ENCODE results near the gene FRMPD4. TPM values are rescaled to one million over a fixed set of nuclear protein-coding genes. Genes with fewer than 3 reads are reported as not detected.

The FRMPD4 gene
- total RNA-seq, 1 experiment from 2014 or later: 0.64 TPM

DNA sequence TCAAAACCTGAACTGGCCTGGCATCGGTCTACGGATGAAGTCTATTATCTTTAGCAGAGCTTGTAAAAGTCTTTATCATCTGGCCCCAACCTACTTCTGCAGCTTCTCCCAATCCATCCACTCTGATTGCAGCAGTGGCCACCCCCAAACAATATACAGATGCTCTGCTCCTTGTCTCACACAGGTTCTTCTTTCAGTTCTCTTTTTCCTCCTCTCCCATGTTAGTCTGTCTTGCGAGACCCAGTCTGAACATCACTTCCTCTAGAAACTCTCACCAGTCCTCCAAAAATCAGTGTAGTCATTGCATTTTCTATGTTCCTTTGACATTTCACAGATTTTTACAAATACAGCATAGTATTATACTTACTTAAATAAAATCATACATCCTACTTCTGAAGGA, 163.0 kb downstream of the FRMPD4 start:
- DNase-seq (ENCODE audit: low spot score): no peak

DNA sequence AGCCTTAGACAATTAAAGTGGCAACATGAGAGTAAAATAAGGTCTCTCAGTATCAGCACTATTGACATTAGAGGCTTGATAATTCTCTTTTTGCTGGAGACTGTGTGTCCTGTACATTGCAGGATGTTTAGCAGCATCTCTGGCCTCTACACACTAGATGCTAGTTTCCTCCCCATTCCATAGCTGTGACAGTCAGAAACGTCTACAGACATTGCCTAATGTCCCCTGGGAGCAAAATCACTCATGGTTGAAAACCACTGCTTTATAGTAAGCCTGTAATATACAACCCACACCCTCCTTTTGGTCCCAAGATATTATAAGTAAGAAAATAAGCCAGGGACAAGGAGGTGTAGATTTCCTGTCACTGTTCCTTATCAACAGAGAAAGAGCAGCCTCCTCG, 166.0 kb downstream of the FRMPD4 start:
- DNase-seq (ENCODE audit: low spot score): no peak

DNA sequence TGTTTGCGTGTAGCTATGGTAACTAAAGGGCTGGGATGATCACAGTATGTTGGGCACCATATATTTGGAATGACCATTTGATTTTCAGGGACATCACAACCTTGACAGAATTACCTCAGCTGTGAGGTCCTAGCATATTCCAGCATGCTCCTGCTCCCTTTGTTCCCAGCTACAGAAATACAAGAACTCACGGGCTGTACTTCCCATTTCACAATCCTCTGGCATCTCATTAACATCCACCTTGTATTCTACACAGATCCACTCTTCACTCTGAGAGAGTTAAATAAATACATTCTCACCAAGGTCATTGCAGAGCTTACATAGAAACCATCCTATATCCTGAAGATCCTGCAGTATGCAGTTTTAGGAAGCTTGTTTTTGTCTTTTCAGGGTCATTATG, 169.7 kb downstream of the FRMPD4 start:
- DNase-seq (ENCODE audit: low spot score): no peak

DNA sequence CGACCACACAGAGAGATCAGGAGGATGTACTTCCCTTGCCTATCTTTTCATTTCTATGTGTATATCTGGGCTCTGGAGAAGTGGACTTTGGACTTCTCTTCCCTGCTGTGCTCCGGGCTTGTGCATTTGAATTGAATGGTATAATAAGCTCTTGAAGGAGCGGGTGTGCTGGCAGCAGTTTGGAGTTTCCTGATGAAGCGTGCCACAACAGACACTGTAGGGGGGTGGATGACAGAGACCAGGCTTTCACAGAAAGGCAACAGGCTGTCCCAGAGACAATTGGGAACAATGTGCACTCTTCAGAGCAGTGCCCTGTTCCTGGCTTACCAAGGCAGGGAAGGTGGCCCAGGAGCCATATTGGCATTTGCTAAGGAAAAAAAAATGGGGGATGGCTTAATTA, 170.1 kb downstream of the FRMPD4 start:
- DNase-seq (ENCODE audit: low spot score): no peak

DNA sequence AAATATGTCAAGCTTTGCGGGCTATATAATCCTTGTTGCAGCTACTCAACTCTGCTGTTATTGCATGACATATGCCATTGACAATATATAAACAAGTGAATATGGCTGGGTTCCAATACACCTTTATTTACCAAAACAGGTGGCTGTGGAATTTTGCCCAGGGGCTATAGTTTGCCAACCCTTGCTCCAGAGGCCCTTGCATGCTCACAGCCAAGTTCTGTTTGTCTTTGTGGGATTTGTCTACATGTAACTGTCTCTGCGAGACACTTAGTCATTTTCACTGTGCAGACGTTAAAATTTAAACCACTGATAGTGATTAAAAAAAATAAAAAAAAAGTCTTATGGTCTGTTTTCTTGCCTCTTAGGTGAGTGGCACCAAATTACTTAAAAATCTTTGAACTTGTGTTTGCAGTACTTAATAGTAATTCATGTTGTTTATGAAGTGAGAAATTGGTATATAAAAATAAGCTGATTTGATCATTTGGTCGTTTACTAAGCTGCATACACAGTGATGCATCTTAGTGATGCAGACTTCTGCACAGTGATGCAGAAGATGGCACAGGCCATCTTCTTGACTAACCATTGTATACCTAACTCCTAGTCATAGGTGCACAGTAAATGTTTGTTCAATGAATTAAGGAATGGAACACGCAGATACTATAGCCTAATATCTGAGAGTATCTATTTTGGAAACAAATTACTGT, 170.9 kb downstream of the FRMPD4 start:
- no peak for DNase-seq (ENCODE audit: low spot score)

DNA sequence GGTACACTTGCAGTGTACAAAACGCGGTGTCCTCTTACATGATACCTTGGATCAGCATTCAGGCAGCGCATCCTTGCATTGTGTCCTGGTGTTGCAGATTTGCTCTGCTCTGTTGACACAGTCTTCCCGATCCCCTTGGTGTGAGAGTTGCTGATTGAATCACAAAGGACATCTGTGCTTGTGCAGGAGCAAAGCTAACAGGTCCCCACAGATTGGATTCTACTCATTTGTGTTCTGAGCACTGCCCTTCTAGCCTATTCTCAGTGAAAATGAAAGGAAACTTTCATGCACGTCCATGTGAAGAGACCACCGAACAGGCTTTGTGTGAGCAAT, 171.4 kb downstream of the FRMPD4 start:
- DNase-seq (ENCODE audit: low spot score): no peak

DNA sequence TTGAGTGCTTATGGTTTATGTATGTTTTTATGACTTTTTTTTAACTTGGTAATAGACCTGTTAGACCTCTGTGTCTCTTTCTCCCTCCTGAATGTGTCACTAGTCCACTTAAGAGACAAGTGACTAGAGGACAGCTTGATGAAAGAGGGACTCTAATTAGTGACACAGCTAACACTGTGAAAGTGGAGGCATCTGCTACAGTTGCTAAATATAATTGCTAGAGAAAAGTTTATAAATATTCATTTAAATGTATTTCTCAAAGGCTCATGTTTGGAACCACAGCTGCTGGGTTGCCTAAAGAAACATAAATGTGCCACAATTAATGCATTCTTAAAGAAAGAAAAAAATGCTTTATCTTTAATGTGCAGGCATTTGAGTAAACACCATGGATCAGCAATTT, 176.4 kb downstream of the FRMPD4 start:
- DNase-seq (ENCODE audit: low spot score): no peak

DNA sequence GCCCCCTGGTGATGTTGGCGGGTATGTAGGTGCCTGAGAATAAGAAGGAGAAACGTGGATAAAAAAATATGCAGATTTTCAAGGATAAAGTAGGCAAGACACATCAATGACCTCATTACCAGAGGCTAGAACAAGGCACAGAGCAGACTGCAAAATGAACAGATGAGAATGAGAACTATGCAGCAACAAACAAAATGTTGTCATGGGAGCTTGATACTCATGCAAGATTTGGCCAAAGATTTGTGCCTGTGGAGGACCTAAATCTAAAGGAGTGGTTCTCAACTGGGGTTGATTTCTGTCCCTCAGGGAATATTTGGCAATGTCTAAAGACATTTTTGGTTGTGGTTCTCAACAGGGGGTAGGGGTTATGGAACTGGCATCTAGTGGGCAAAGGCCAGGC, 177.3 kb downstream of the FRMPD4 start:
- DNase-seq (ENCODE audit: low spot score): no peak

DNA sequence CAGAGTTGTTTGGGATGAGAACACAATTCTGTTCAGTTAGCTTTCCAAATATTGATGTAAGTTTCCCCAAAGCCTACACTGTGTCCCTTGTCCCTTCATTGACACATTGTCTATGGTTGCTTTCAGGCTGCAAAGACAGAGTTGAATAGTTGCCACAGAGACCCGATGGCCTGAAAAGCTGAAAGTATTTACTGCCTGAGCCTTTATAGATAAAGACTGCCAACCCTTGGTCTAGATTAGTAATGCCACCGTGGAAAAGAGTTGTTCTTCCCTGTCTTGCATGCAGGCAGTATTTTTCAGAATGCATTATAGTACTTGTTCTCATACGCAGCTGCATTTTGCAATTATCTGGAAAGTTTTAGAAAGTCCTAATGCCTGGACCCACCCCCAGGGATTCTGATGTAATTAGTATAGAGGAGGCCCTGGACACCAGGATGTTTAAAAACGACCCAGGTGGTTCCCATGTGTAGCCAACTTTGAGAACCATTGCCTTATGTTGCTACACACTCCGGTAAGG, 180.8 kb downstream of the FRMPD4 start:
- DNase-seq (ENCODE audit: low spot score): peak; percentile 3

DNA sequence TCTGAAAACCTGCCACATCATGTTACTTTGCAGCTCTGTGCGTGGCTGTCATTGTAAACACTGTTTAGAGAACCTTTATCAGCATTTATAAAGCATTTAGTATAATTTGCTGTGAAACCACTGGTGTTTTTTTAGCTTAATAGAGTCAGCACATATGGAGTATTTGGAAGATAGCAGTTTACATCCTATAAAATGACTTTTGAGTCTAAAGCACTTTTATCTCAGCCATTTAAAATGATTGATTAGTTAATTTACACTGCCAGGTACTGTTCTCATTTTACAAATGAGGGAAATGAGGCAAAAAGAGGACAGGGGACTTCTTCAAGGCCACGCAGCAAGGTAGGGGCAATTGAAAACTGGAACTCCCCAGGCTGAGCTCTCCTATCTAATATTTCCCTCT, 181.7 kb downstream of the FRMPD4 start:
- no peak for DNase-seq (ENCODE audit: low spot score)

DNA sequence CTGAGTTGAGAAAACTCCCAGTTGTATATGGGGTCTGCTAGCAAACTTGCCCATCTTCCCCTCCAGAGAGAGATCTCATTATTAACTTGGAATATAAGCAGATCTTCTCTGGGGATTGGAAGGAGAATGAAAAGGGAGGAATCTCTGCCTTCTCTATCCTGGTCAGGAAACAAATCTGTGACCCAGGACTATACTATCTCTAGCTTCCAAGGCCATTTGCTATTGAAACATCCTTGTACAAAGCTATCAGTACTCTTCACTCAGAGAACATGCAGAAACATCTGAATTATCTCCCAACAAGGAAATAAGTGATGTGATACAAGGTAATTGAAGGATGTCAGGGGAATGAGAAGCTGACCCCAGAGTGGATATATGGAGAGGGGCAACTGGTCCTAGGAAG, 183.8 kb downstream of the FRMPD4 start:
- DNase-seq (ENCODE audit: low spot score): no peak

DNA sequence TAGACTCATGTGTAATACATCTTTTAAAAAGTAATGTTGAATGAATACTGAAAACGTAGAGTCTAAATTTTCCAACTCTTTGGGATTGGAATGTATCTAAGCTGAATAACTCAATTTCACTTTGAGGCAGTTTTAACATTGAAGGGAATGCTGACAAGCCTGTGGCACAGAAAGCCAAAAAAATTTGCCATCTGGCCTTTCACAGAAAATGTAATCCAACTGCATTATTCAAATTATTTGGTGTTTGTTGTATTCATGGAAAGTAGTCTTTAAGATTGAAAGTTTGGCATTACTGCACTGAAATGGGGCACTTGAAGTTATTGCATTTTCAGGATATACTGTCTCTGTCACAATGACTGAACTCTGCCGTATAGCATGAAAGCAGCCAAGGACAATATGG, 186.9 kb downstream of the FRMPD4 start:
- DNase-seq (ENCODE audit: low spot score): no peak

DNA sequence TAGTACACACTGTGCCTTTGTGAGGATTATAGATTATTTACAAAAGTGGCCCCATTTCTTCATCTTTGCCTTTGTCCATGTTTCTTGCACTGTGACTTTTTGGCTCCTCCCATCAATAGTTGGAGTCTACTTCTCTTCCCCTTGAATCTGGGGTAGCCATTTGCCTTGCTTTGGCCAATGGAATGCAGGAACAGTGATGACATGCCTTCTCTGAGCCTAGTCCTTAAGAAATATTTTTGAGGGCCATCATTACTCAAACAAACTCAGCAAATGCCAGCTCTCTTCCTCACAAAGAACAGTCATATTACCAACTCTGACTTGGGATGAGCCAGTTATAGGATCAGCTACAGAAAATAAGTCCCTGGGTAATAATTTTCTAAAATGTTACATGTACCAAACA, 189.6 kb downstream of the FRMPD4 start:
- no peak for DNase-seq (ENCODE audit: low spot score)

DNA sequence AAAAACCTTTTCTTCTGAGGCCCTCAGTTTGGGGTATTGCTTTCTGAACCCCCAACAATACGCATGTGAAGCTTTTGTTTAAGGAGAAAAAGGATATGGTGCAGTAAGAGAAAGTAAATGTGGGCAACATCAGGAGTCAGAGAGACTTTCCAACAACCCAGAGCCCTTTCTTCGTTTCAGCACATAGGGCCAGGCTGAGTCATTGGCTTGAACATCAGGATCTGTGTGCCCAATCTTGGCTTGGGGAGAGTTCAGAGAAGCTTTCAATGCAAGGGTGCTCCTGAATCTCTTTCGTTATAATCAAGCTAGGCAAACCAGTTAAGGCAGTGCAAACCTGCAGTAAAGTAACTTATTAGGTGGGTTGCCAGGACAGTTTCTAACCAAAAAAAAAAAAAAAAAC, 191.2 kb downstream of the FRMPD4 start:
- DNase-seq (ENCODE audit: low spot score): peak; percentile 30

DNA sequence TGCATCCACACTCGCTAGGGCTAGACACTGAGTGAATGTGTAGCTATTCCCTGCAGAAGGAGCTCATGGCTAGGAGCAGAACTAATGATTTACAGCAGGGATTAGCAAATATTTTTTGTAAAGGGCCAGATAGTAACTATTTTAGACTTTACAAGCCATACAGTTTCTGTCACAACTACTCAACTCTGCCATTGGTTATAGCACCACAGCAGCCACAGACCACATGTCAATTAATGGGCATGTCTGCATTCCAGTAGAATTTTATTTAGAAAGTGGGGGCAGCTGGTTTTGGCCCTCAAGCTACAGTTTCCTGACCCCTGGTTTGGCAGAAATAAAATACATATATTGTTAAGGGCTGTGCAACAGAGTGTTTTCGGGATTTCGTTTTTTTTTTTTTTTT, 192.6 kb downstream of the FRMPD4 start:
- DNase-seq (ENCODE audit: low spot score): peak; percentile 19

DNA sequence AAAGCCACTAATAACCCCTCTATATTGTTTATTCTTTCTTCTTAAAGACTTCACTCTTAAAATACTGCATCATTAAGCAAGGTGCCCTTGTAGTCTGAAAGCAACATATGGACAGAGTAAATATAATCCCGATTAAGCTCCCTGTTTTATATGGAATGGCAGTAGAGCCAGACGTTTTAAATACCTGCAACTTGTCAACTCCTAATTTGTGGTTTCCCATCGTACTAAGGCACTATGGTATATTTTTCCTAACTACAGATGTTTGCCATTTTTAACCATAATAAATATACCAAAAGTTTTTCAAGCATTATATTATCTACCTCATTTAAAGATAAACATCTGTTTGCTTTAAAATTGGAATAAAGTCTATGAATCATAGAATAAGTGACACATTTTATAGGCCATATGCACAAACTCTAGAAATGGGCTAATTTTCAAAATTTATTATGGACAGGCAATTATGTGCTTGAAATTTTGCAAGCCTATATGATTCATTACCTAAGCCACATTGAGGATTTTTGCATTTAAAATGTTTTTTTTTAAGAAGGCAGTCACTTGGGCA, 194.6 kb downstream of the FRMPD4 start:
- no peak for DNase-seq (ENCODE audit: low spot score)

DNA sequence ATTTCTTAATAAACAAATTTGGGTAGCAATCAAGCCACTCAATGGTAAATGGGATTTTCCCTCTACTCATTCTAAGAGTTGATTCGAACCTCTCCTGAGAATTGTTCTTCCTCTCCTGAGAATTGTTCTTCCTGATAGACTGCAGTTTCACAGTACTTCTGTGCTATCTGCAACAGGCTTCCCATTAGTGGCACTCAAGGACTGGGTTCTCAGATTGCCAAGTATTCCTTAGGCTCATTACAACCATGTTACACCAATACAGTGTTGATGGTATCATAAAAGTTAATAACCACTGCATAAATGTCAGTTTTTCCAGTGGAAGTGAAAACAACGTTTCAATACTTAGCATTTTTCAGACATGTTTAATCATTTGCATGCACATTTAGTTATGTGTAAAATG, 201.6 kb downstream of the FRMPD4 start:
- no peak for DNase-seq (ENCODE audit: low spot score)

DNA sequence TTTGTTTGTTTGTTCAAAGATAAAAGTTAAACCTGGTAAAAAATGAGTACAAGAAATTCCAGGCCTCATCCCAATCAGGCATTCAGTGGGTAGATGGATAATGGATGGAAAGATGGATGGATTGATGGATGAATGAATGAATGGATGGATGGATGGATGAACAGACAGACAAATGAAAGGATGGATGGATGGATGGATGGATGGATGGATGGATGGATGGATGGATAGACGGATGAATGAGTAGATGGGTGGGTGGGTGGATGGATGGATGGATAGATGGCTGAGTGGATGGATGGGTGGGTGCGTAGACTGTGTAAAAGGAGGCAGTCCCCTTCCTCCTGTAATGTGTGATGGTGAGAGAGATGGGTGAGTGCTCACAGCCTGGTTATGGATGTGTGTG, 206.7 kb downstream of the FRMPD4 start:
- no peak for DNase-seq (ENCODE audit: low spot score)

DNA sequence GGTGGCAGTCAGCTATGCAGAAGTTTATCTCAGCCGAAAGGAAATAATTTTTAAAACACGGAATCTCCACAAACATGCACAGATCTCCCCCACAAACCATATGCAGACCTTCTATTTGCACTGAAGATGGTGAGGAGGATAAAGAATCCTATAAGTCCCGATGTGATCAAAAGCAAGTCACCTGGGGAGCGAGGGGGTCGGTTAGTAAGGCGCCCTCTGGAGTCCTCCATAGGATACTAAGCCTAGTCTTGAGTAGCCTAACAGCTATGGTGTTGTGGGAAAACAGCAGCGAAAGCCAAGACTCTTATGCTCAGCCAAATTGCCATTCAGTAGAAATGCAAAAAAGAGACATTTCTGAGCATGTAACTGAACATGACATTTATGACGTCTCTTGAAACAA, 210.9 kb downstream of the FRMPD4 start:
- no peak for DNase-seq (ENCODE audit: low spot score)

DNA sequence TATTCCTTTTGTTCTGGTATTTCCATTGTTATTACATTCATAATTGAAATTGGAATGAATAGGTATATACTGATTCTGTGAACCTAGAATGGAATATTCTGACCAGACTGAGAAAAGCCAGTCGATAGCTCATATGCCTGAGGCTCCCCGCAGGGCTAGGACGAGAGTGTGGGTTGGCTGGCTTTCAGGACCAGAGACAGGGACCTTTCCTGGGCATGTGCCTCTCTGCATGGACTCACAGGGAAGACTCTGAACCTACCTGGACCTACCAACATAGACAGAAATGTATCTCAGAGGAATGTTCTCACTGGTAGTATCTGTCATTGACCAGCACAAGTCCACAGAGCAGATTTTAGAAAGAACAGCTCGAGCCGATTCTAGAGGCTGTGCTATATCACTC, 214.6 kb downstream of the FRMPD4 start:
- no peak for DNase-seq (ENCODE audit: low spot score)

DNA sequence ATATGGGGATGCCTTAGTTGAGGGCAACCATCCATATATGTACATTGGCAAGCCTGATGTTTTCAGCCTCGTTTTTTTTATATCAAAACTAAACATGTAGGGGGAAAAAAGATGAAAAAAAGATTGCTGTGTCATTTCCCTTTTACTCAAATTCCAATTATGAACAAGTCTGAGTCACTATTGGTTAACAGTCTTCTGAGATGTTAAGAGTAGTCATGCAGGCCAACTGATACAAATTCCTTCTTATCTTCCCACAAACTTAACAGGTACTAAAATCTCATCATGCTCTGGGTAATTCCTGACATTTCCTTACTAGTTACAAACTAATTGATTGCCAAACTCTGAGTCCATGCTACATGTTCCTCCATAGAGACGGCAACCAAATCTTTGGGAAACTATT, 222.1 kb downstream of the FRMPD4 start:
- peak; percentile 91 for DNase-seq (ENCODE audit: low spot score)

DNA sequence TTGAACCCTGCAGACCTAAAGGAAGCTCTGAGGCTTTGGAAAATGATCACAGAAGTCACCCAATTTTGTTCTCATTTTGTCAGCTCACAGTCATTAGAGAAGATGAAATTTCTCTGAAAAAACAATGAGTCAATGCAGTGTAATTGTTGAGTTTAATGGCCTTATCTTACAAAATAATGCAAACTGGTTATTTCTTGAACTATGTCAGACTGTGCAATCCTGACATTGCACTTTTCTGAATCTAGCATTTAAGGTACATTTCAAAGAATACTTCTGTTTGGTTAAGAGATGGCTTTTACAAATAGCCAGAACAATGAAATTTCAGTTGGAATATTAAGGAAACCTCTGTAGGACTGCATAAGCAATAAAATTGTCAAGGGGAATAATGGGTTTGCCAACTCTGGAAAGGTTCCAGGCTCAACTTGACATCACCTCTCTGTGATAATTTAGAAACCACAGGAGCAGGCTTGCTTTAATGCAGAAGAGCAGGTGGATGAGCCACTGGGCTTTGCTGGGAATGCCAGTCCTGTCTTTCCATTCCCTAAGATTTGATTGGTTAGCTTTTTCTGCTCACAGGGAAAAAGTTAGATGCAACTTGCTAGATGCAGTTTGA, 222.8 kb downstream of the FRMPD4 start:
- DNase-seq (ENCODE audit: low spot score): peak; percentile 85

DNA sequence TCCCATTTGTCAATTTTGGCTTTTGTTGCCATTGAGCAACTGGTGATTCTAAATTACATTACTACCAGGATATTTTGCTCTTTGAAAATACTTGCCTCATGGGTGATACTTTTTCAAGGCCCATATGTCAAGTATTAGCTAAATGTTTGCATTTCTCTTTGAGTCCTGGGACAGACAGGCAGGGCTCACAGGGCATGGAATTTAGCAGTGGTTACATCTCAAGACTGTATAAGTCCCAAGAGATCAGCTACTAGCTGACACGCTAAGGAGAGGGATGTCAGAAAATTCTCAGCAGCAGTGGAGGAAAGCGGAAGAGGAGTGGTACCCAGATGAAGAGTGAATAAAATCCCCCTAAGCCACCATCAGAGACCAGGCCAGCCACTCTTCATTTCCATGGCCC, 224.9 kb downstream of the FRMPD4 start:
- no peak for DNase-seq (ENCODE audit: low spot score)

DNA sequence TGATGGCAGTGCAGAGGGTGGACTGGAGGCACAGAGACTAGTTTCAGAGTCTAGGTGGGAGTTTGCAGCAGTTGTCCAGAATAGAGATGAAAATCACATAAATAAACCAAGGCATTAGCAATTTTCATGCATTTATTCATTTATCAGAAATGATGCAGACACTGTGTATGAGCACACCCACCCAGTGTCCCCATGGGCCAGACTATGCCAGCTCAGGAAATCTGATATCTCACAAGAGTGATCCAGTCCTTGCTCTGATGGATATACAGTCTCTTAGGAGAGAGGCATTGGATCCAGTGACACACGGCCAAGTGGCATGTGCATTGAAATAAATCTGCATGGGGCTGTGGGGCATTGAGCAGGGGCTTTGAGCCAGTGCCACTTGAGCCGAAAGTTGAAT, 228.2 kb downstream of the FRMPD4 start:
- DNase-seq (ENCODE audit: low spot score): no peak
